GM12878 (cell line): ENCODE results near the gene LASP1. TPM values are rescaled to one million over a fixed set of nuclear protein-coding genes. Genes with fewer than 3 reads are reported as not detected.

Experiments used
- ATAC-seq: fragments of 200-7000 bp; cut with Tn5 transposase; 3 replicates; pipeline ENCODE4 v1.9.1; 2020; ENCODE audit warnings: mild to moderate bottlenecking, moderate library complexity
- BruUV-seq: library from RNA; stranded (reverse); fragments of 400-500 nt; replicated peaks from 2 replicates; lab custom pipeline; 2021; lab: Mats Ljungman, UMichigan
- CTCF ChIA-PET: fragments of 300-600 bp; sonication (Branson Sonifier 250); formaldehyde crosslinking; extraction: SDS; loops from one replicate; lab custom pipeline; 2021; ENCODE audit warnings: inconsistent platforms; lab: Yijun Ruan, JAX
- POLR2A ChIA-PET: fragments of 350-600 bp; formaldehyde crosslinking; extraction: SDS; loops from one replicate; lab custom pipeline; 2021; ENCODE audit warnings: inconsistent platforms; lab: Charles Lee
- RAD21 ChIA-PET: fragments of 300-600 bp; sonication (Branson Sonifier 250); formaldehyde crosslinking; loops from one replicate; lab custom pipeline; 2023; ENCODE audit warnings: antibody characterized with exemption; ENCODE audit not compliant: unreplicated experiment; lab: Charles Lee
- SMC1A ChIA-PET: fragments of 300-600 bp; sonication (Branson Sonifier 250); formaldehyde crosslinking; loops from one replicate; lab custom pipeline; 2023; ENCODE audit not compliant: unreplicated experiment, uncharacterized antibody; lab: Charles Lee
- DNase-seq: peaks from one replicate; pipeline ENCODE4 v3.0.0-alpha.2; 2011; ENCODE audit warnings: low read depth, low spot score
- FAIRE-seq: peaks from 3 replicates; lab custom pipeline; 2011; peaks lifted over from hg19 to GRCh38; lab: Jason Lieb, UNC
- H2AFZ ChIP-seq: 2 replicates; pipeline ENCODE4 v1.6.0; 2011; ENCODE audit warnings: low read depth, low read length, control low read depth; ENCODE audit not compliant: control insufficient read depth
- H3K27ac ChIP-seq: 2 replicates; pipeline ENCODE4 v1.5.1; 2011; ENCODE audit warnings: control low read depth; ENCODE audit not compliant: control insufficient read depth, insufficient read depth
- H3K27me3 ChIP-seq, 2 experiments: replicated peaks in 1 of 2; 2 replicates each; pipeline versions ENCODE4 v1.6.0 to v1.6.1; 2011; ENCODE audit warnings: low read length in 1 of 2; ENCODE audit not compliant: control insufficient read depth in 2 of 2, insufficient read depth in 2 of 2
- H3K36me3 ChIP-seq, 2 experiments: 2 replicates each; pipeline ENCODE4 v1.5.1; 2011; ENCODE audit warnings: low read length in 1 of 2; ENCODE audit not compliant: control insufficient read depth in 2 of 2, insufficient read depth in 2 of 2
- H3K4me1 ChIP-seq: 2 replicates; pipeline ENCODE4 v1.6.1; 2011; ENCODE audit warnings: mild to moderate bottlenecking, low read length, moderate library complexity, mixed read lengths; ENCODE audit not compliant: control insufficient read depth, insufficient read depth
- H3K4me2 ChIP-seq: 2 replicates; pipeline ENCODE4 v1.6.0; 2011; ENCODE audit warnings: control low read depth; ENCODE audit not compliant: control insufficient read depth, insufficient read depth
- H3K4me3 ChIP-seq: fragments of 200-600 bp; sonication (generic); 2 replicates; pipeline ENCODE4 v1.5.1; 2016
- H3K79me2 ChIP-seq: 2 replicates; pipeline ENCODE4 v1.6.0; 2011; ENCODE audit warnings: low read length; ENCODE audit not compliant: control insufficient read depth, insufficient read depth
- H3K9ac ChIP-seq: 2 replicates; pipeline ENCODE4 v1.8.0; 2011; ENCODE audit warnings: low read length, control low read depth, mixed read lengths; ENCODE audit not compliant: control insufficient read depth, insufficient read depth
- H3K9me3 ChIP-seq: replicated peaks from 3 replicates; pipeline ENCODE4 v1.5.1; 2011; ENCODE audit warnings: mild to moderate bottlenecking, low read length; ENCODE audit not compliant: control insufficient read depth, insufficient read depth
- H4K20me1 ChIP-seq: 2 replicates; pipeline ENCODE4 v1.6.0; 2011; ENCODE audit not compliant: control insufficient read depth, insufficient read depth
- BMI1 ChIP-seq: fragments of 450-650 bp; IDR thresholded peaks from 2 replicates; pipeline ENCODE4 v1.6.1; 2016; ENCODE audit warnings: mild to moderate bottlenecking, moderate library complexity, borderline replicate concordance
- NFYA ChIP-seq: IDR thresholded peaks from 2 replicates; pipeline ENCODE4 v1.6.1; 2011; ENCODE audit warnings: low read depth, mild to moderate bottlenecking, low read length, improper control_type of control experiment, borderline replicate concordance
- POLR2AphosphoS5 ChIP-seq: IDR thresholded peaks from 2 replicates; pipeline ENCODE4 v1.6.1; 2011; ENCODE audit warnings: mild to moderate bottlenecking, low read length, inconsistent platforms
- SMAD5 ChIP-seq: IDR thresholded peaks from 2 replicates; pipeline ENCODE4 v1.6.1; 2016; ENCODE audit warnings: antibody characterized with exemption, low read depth
- WGBS: methylation state at CpG from one replicate; pipeline ENCODE4 v1.1.6; 2016; ENCODE audit warnings: low lambda C conversion rate; ENCODE audit not compliant: insufficient replicate concordance, insufficient coverage; ENCODE audit errors: missing lambda C conversion rate; 5-methylcytosine and 5-hydroxymethylcytosine counted together
- in situ Hi-C: fragments of 300-500 bp; cut with MboI; formaldehyde crosslinking; loops from 9 replicates; pipeline ENCODE4 v1.14.3; 2018; ENCODE audit warnings: mixed read lengths
- intact Hi-C: fragments of 100-400 bp; cut with micrococcal nuclease; formaldehyde crosslinking; loops from one replicate; pipeline ENCODE4 v1.14.2; 2022; ENCODE audit not compliant: unreplicated experiment
- polyA plus RNA-seq, 11 experiments: library from polyadenylated mRNA; depleted of rRNA in 4 of 11; unstranded in 6 of 11; stranded (reverse) in 5 of 11; fragments of >200 nt; fragmentation: Nextera tagmentation in 4 of 11; fragmentation: Illumina TruSeq in 1 of 11; extraction: Ambion mirVana in 4 of 11; extraction: Trizol in 1 of 11; gene quantifications; 1 replicate in 1 of 11; 2 replicates in 10 of 11; pipeline versions ENCODE4 v1.2.1 to v1.2.3, GENCODE V29; 2011 to 2016; ENCODE audit warnings: inconsistent platforms in 2 of 11, missing spikeins in 2 of 11, low read depth in 1 of 11
- total RNA-seq, 4 experiments: library from RNA; depleted of rRNA in 3 of 4; stranded (reverse); fragments of >200 nt in 3 of 4; fragmentation: Illumina TruSeq in 1 of 4; extraction: Trizol in 1 of 4; gene quantifications; 2 replicates each; pipeline versions ENCODE4 v1.2.1 to v1.2.3, GENCODE V29; 2013 to 2021
- TF ChIP-seq, protein P1 (sequence below): IDR thresholded peaks from 2 replicates; pipeline ENCODE4 v1.6.1; 2012; ENCODE audit warnings: low read length, inconsistent platforms

The LASP1 gene
- total and polyA plus RNA-seq, 10 of the 15 experiments (the other 5 are each of a cell fraction or from before 2014, with no cell fraction given) = 21.0 to 114 (median 59.3) TPM

DNA sequence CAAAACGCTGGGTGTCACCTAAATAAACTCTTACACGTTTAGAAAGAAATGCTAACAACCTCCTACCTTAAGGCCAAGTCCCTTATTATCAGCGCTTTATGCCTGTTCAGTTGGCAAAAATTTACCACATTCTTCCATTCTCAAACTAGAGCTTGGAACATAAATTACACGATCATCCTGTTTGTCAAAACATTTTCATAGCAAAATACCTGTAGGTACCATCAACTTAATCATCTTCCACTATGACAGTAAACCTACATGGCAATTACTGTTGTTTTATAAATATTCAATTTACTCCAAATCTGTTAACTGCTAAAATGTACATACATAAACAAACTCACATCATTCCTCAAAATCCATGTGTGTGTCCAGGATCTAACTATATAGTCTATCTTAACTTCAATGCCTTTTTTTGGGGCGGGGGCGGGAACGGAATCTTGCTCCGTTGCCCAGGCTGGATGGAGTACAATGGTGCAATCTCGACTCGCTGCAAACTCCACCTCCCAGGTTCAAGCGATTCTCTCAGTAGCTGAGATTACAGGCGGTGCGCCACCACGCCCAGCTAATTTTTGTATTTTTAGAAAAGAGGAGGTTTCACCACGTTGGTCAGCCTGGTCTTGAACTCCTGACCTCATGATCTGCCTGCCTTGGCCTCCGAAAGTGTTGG lies 20.8 kb upstream of the LASP1 start:
- no peaks in the 10 kb centered on the region for H3K27me3 ChIP-seq
- H4K20me1 ChIP-seq = peaks cover 16% of the 10 kb centered on the region; the same call in 1 of the 2 replicates
- DNase-seq = no peak
- in situ Hi-C loops = no loop called here
- peak; percentile 21; the same call in 1 of the 2 replicates for TF ChIP-seq SMAD5
- TF ChIP-seq, protein P1, sequence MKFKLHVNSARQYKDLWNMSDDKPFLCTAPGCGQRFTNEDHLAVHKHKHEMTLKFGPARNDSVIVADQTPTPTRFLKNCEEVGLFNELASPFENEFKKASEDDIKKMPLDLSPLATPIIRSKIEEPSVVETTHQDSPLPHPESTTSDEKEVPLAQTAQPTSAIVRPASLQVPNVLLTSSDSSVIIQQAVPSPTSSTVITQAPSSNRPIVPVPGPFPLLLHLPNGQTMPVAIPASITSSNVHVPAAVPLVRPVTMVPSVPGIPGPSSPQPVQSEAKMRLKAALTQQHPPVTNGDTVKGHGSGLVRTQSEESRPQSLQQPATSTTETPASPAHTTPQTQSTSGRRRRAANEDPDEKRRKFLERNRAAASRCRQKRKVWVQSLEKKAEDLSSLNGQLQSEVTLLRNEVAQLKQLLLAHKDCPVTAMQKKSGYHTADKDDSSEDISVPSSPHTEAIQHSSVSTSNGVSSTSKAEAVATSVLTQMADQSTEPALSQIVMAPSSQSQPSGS = peak; percentile 22; the same call in 1 of the 2 replicates
- no peak for TF ChIP-seq NFYA
- TF ChIP-seq BMI1 = no peak
- TF ChIP-seq POLR2AphosphoS5 = peak; percentile 51; the same call in 1 of the 2 replicates
- TF ChIP-seq, all 136 proteins: peak for 3
- H3K4me3 ChIP-seq = no peak overlapping the region
- no peak overlapping the region for H3K4me2 ChIP-seq
- no peaks in the 10 kb centered on the region for H3K9me3 ChIP-seq
- RAD21 ChIA-PET = no interaction called here
- WGBS = 87% methylated on average over 16 of the region's 16 CpGs
- no peak overlapping the region for H3K9ac ChIP-seq
- POLR2A ChIA-PET = interaction anchor here (0.6 to 1.9 kb wide), 3 partner anchors 10 to 41 kb away, joined by 3 to 18 read pairs (median 6); no protein-coding TSS in a partner anchor
- FAIRE-seq (no peak), ATAC-seq (no peak)
- SMC1A ChIA-PET = interaction anchor here (1.2 to 1.5 kb wide), 2 partner anchors 9 to 11 kb away, joined by 3 to 4 read pairs; no protein-coding TSS in a partner anchor
- H3K27ac ChIP-seq = no peak overlapping the region
- peaks cover 36% of the 10 kb centered on the region for H3K79me2 ChIP-seq
- intact Hi-C loops = no loop called here
- H3K4me1 ChIP-seq = peaks cover 10% of the 10 kb centered on the region; the same call in 1 of the 2 replicates
- no peak overlapping the region for H2AFZ ChIP-seq
- peaks cover 8 to 47% of the 10 kb centered on the region in 2 experiments for H3K36me3 ChIP-seq
- CTCF ChIA-PET = interaction anchor here (0.7 kb wide), 1 partner anchor 22 kb away, joined by 4 read pairs; no protein-coding TSS in a partner anchor
- BruUV-seq = no TSS peak
